Lower leg skin (tissue), 3 donors: Measurements from ENCODE around the gene DOCK1.

Experiments used
- POLR2A ChIP-seq, 2 donors: fragments of 450-650 bp; IDR thresholded peaks; one replicate each; pipeline ENCODE4 v1.6.1; 2016 to 2017; ENCODE audit warnings: antibody characterized with exemption in 2 of 2, mild to moderate bottlenecking in 1 of 2, moderate library complexity in 1 of 2
- TF ChIP-seq, protein P1 (sequence below), 3 donors: fragments of 450-650 bp; IDR thresholded peaks; one replicate each; pipeline ENCODE4 v1.5.1; 2016; ENCODE audit warnings: antibody characterized with exemption in 3 of 3, mild to moderate bottlenecking in 3 of 3, moderate library complexity in 2 of 3

DNA sequence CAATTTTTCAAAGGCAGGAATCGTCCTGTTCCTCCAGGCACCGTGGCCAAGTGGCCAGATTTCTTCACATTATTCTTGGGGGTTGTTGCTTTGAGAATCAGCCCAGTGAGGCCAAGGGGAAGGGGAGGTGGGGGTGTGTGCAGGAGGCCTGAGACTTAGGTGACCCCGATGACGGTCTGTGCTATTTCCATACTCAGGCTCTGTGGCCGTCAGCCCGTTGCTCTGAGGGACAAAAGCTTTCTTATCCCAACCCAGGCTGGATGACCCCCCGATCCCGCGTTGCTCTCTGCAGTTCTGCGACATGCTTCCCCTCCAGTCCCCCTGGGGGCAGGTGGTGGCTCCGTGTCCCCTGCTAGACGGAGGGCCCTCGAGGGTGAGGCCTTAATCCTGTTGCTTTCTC is 14.2 kb downstream of the DOCK1 start:
- TF ChIP-seq, protein P1, sequence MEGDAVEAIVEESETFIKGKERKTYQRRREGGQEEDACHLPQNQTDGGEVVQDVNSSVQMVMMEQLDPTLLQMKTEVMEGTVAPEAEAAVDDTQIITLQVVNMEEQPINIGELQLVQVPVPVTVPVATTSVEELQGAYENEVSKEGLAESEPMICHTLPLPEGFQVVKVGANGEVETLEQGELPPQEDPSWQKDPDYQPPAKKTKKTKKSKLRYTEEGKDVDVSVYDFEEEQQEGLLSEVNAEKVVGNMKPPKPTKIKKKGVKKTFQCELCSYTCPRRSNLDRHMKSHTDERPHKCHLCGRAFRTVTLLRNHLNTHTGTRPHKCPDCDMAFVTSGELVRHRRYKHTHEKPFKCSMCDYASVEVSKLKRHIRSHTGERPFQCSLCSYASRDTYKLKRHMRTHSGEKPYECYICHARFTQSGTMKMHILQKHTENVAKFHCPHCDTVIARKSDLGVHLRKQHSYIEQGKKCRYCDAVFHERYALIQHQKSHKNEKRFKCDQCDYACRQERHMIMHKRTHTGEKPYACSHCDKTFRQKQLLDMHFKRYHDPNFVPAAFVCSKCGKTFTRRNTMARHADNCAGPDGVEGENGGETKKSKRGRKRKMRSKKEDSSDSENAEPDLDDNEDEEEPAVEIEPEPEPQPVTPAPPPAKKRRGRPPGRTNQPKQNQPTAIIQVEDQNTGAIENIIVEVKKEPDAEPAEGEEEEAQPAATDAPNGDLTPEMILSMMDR (IDR thresholded peaks at IDR 0.05) = no peak
- TF ChIP-seq POLR2A (IDR thresholded peaks at IDR 0.05) = no peak
